Osteoblast (primary cell): ENCODE data around the gene ZFAND3. TPM values are rescaled to one million over a fixed set of nuclear protein-coding genes. Genes with fewer than 3 reads are reported as not detected.

Experiments used
- DNase-seq: peaks from one replicate; pipeline ENCODE4 v3.0.0; 2011; ENCODE audit warnings: low spot score, mixed read lengths; ENCODE audit not compliant: insufficient read length; ENCODE audit errors: missing footprints
- H2AFZ ChIP-seq: 2 replicates; pipeline ENCODE4 v1.6.0; 2011; ENCODE audit warnings: mild to moderate bottlenecking, low read length
- H3K27ac ChIP-seq: 2 replicates; pipeline ENCODE4 v1.5.1; 2011; ENCODE audit warnings: mild to moderate bottlenecking, low read depth, low read length, moderate library complexity
- H3K27me3 ChIP-seq: 2 replicates; pipeline ENCODE4 v1.6.0; 2012; ENCODE audit warnings: mild to moderate bottlenecking, control low read depth, inconsistent platforms, low read length, moderate library complexity; ENCODE audit not compliant: insufficient read depth
- H3K36me3 ChIP-seq: 2 replicates; pipeline ENCODE4 v1.5.1; 2011; ENCODE audit warnings: mild to moderate bottlenecking, low read length, control low read depth, moderate library complexity; ENCODE audit not compliant: insufficient read depth
- H3K4me1 ChIP-seq: 2 replicates; pipeline ENCODE4 v1.5.1; 2011; ENCODE audit warnings: mild to moderate bottlenecking, low read length, control low read depth, moderate library complexity; ENCODE audit not compliant: insufficient read depth
- H3K4me2 ChIP-seq: 2 replicates; pipeline ENCODE4 v1.6.0; 2011; ENCODE audit warnings: mild to moderate bottlenecking, low read length; ENCODE audit not compliant: insufficient read depth
- H3K4me3 ChIP-seq: fragments of 200-600 bp; sonication (generic); 3 replicates; pipeline ENCODE4 v1.5.1; 2012; ENCODE audit warnings: mild to moderate bottlenecking, low read length, inconsistent platforms; ENCODE audit not compliant: insufficient read depth
- H3K79me2 ChIP-seq: 2 replicates; pipeline ENCODE4 v1.6.0; 2012; ENCODE audit warnings: mild to moderate bottlenecking, low read length, control low read depth, inconsistent platforms; ENCODE audit not compliant: insufficient read depth
- H3K9me3 ChIP-seq: 2 replicates; pipeline ENCODE4 v1.5.1; 2011; ENCODE audit warnings: low read depth, low read length, control low read depth
- H4K20me1 ChIP-seq: 2 replicates; pipeline ENCODE4 v1.6.0; 2012; ENCODE audit warnings: mild to moderate bottlenecking, low read length, control low read depth; ENCODE audit not compliant: insufficient read depth
- CTCF ChIP-seq: IDR thresholded peaks from 2 replicates; pipeline ENCODE4 v1.5.1; 2011; ENCODE audit warnings: mild to moderate bottlenecking, low read depth, low read length, moderate library complexity; ENCODE audit errors: extremely low read depth
- total RNA-seq: library from RNA; depleted of rRNA; stranded (reverse); fragments of >200 nt; gene quantifications from 2 replicates; pipeline ENCODE4 v1.2.3, GENCODE V29; 2012

ZFAND3 gene
- total RNA-seq, 1 donor: 27.1 TPM

- Histone ChIP-seq H3K4me3 (peak overlapping the region; percentile 51), H3K27ac (peak overlapping the region; percentile 88), H4K20me1 (peaks cover 94% of the 10 kb centered on the region), H2AFZ (no peak overlapping the region), H3K9me3 (no peaks in the 10 kb centered on the region), H3K27me3 (no peaks in the 10 kb centered on the region), H3K4me1 (peaks cover 44% of the 10 kb centered on the region), H3K79me2 (peaks cover 97% of the 10 kb centered on the region), H3K36me3 (no peaks in the 10 kb centered on the region), H3K4me2 (peak overlapping the region; percentile 78)
- no peak for DNase-seq
- TF ChIP-seq CTCF: no peak
Measured at GRCh38 chr6:37867756-37868446, 48.4 kb downstream of the ZFAND3 start.

GRCh38 chr6:37868447-37868825, 48.9 kb downstream of the ZFAND3 start:
- Histone ChIP-seq H3K4me1 (peaks cover 40% of the 10 kb centered on the region), H4K20me1 (peaks cover 93% of the 10 kb centered on the region), H3K36me3 (no peaks in the 10 kb centered on the region), H2AFZ (no peak overlapping the region), H3K79me2 (peaks cover 97% of the 10 kb centered on the region), H3K9me3 (no peaks in the 10 kb centered on the region), H3K4me2 (peak overlapping the region; percentile 78), H3K27ac (peak overlapping the region; percentile 88), H3K27me3 (no peaks in the 10 kb centered on the region), H3K4me3 (peak overlapping the region; percentile 51)
- no peak for TF ChIP-seq CTCF
- peak; percentile 59 for DNase-seq

GRCh38 chr6:37871616-37872372, 52.3 kb downstream of the ZFAND3 start:
- DNase-seq: no peak
- H3K4me1 ChIP-seq: peaks cover 27% of the 10 kb centered on the region
- H2AFZ ChIP-seq: no peak overlapping the region
- no peaks in the 10 kb centered on the region for H3K36me3 ChIP-seq
- H3K79me2 ChIP-seq: peaks cover 97% of the 10 kb centered on the region
- H3K4me3 ChIP-seq: no peak overlapping the region
- no peaks in the 10 kb centered on the region for H3K27me3 ChIP-seq
- H3K27ac ChIP-seq: no peak overlapping the region
- peaks cover 89% of the 10 kb centered on the region for H4K20me1 ChIP-seq
- H3K9me3 ChIP-seq: no peaks in the 10 kb centered on the region
- no peak overlapping the region for H3K4me2 ChIP-seq
- TF ChIP-seq CTCF: no peak

GRCh38 chr6:37872373-37872745, 52.8 kb downstream of the ZFAND3 start:
- TF ChIP-seq CTCF: no peak
- Histone ChIP-seq H4K20me1 (peaks cover 89% of the 10 kb centered on the region), H3K27me3 (no peaks in the 10 kb centered on the region), H3K27ac (no peak overlapping the region), H3K4me3 (no peak overlapping the region), H3K4me2 (no peak overlapping the region), H3K79me2 (peaks cover 97% of the 10 kb centered on the region), H3K4me1 (peaks cover 27% of the 10 kb centered on the region), H3K9me3 (no peaks in the 10 kb centered on the region), H2AFZ (no peak overlapping the region), H3K36me3 (no peaks in the 10 kb centered on the region)
- DNase-seq: no peak
